Ectodermal cell (in vitro differentiated cells): ENCODE results near the gene CCKAR.

Source experiments
- H3K27ac ChIP-seq: 2 replicates; pipeline ENCODE4 v1.7.0; 2013; ENCODE audit warnings: mild to moderate bottlenecking, low read depth, low read length; ENCODE audit not compliant: insufficient read depth, poor library complexity, severe bottlenecking
- H3K27me3 ChIP-seq: 2 replicates; pipeline ENCODE4 v1.7.0; 2013; ENCODE audit warnings: mild to moderate bottlenecking, low read length; ENCODE audit not compliant: insufficient read depth, control insufficient read depth, poor library complexity, severe bottlenecking
- H3K36me3 ChIP-seq: one replicate; pipeline ENCODE4 v1.7.0; 2013; ENCODE audit warnings: low read length; ENCODE audit not compliant: control insufficient read depth, insufficient read depth
- H3K4me1 ChIP-seq: one replicate; pipeline ENCODE4 v1.7.0; 2013; ENCODE audit warnings: low read length; ENCODE audit not compliant: control insufficient read depth, insufficient read depth
- H3K4me3 ChIP-seq: 2 replicates; pipeline ENCODE4 v1.7.0; 2013; ENCODE audit warnings: low read depth, low read length, control low read depth; ENCODE audit not compliant: insufficient read depth
- H3K9me3 ChIP-seq: 2 replicates; pipeline ENCODE4 v1.7.0; 2013; ENCODE audit warnings: mild to moderate bottlenecking, low read length, moderate library complexity; ENCODE audit not compliant: control insufficient read depth
- WGBS, 2 experiments: methylation state at CpG; one replicate each; pipeline ENCODE4 v1.1.7; 2013; ENCODE audit warnings: missing lambda C conversion rate in 2 of 2; 5-methylcytosine and 5-hydroxymethylcytosine counted together

Gene CCKAR

GRCh38 chr4:26491449-26492170 lies 1.3 kb upstream of the CCKAR start:
- no peaks in the 10 kb centered on the region for H3K9me3 ChIP-seq
- H3K36me3 ChIP-seq: no peaks in the 10 kb centered on the region
- WGBS, 2 experiments: 89 to 92% methylated on average over 7 of the region's 7 CpGs
- H3K27ac ChIP-seq: no peak overlapping the region
- peaks cover 6% of the 10 kb centered on the region for H3K27me3 ChIP-seq
- no peak overlapping the region for H3K4me3 ChIP-seq
- peaks cover 11% of the 10 kb centered on the region for H3K4me1 ChIP-seq

GRCh38 chr4:26490960-26491284 lies 638 bp upstream of the CCKAR start:
- H3K4me3 ChIP-seq: no peak overlapping the region
- H3K27ac ChIP-seq: no peak overlapping the region
- peaks cover 11% of the 10 kb centered on the region for H3K4me1 ChIP-seq
- H3K9me3 ChIP-seq: no peaks in the 10 kb centered on the region
- H3K36me3 ChIP-seq: no peaks in the 10 kb centered on the region
- WGBS, 2 experiments: 94% methylated on average over 4 of the region's 4 CpGs
- H3K27me3 ChIP-seq: peaks cover 6% of the 10 kb centered on the region

GRCh38 chr4:26489101-26489985 lies 941 bp downstream of the CCKAR start:
- peaks cover 11% of the 10 kb centered on the region for H3K4me1 ChIP-seq
- no peaks in the 10 kb centered on the region for H3K9me3 ChIP-seq
- peaks cover 6% of the 10 kb centered on the region for H3K27me3 ChIP-seq
- no peak overlapping the region for H3K4me3 ChIP-seq
- 90% methylated on average over 19 of the region's 19 CpGs for WGBS, 2 experiments
- no peaks in the 10 kb centered on the region for H3K36me3 ChIP-seq
- H3K27ac ChIP-seq: no peak overlapping the region

- no peaks in the 10 kb centered on the region for H3K9me3 ChIP-seq
- peaks cover 6% of the 10 kb centered on the region for H3K27me3 ChIP-seq
- H3K27ac ChIP-seq: no peak overlapping the region
- no peak overlapping the region for H3K4me3 ChIP-seq
- no peaks in the 10 kb centered on the region for H3K36me3 ChIP-seq
- WGBS, 2 experiments: 93 to 95% methylated on average over 7 of the region's 7 CpGs
- peaks cover 11% of the 10 kb centered on the region for H3K4me1 ChIP-seq
Measured at GRCh38 chr4:26485684-26486083, 4.6 kb downstream of the CCKAR start.

- H3K27ac ChIP-seq: no peak overlapping the region
- peaks cover 6% of the 10 kb centered on the region for H3K27me3 ChIP-seq
- H3K4me1 ChIP-seq: peaks cover 2% of the 10 kb centered on the region
- H3K9me3 ChIP-seq: no peaks in the 10 kb centered on the region
- no peak overlapping the region for H3K4me3 ChIP-seq
- no peaks in the 10 kb centered on the region for H3K36me3 ChIP-seq
- 80 to 89% methylated on average over 5 of the region's 5 CpGs for WGBS, 2 experiments
Measured at GRCh38 chr4:26484516-26484915, 5.8 kb downstream of the CCKAR start.

GRCh38 chr4:26484032-26484515 lies 6.2 kb downstream of the CCKAR start:
- Histone ChIP-seq H3K27me3 (peaks cover 6% of the 10 kb centered on the region), H3K4me3 (no peak overlapping the region), H3K36me3 (no peaks in the 10 kb centered on the region), H3K4me1 (no peaks in the 10 kb centered on the region), H3K9me3 (no peaks in the 10 kb centered on the region), H3K27ac (no peak overlapping the region)
- 87 to 95% methylated on average over 2 of the region's 2 CpGs for WGBS, 2 experiments

- Histone ChIP-seq H3K9me3 (no peaks in the 10 kb centered on the region), H3K27me3 (no peaks in the 10 kb centered on the region), H3K36me3 (no peaks in the 10 kb centered on the region), H3K27ac (no peak overlapping the region), H3K4me1 (no peaks in the 10 kb centered on the region), H3K4me3 (no peak overlapping the region)
- WGBS, 2 experiments: 62 to 95% methylated on average over 2 to 3 of the region's 3 CpGs
Measured at GRCh38 chr4:26482508-26483462, 7.5 kb downstream of the CCKAR start.

- Histone ChIP-seq H3K27ac (no peak overlapping the region), H3K36me3 (no peaks in the 10 kb centered on the region), H3K4me3 (no peak overlapping the region), H3K27me3 (no peaks in the 10 kb centered on the region), H3K4me1 (no peaks in the 10 kb centered on the region), H3K9me3 (no peaks in the 10 kb centered on the region)
- 94 to 95% methylated on average over 13 of the region's 13 CpGs for WGBS, 2 experiments
Measured at GRCh38 chr4:26478330-26478729, 12.0 kb downstream of the CCKAR start.

GRCh38 chr4:26476545-26476944 lies 13.7 kb downstream of the CCKAR start:
- Histone ChIP-seq H3K36me3 (no peaks in the 10 kb centered on the region), H3K4me3 (no peak overlapping the region), H3K27ac (no peak overlapping the region), H3K4me1 (no peaks in the 10 kb centered on the region), H3K9me3 (no peaks in the 10 kb centered on the region), H3K27me3 (no peaks in the 10 kb centered on the region)
- WGBS, 2 experiments: 83 to 91% methylated on average over 5 of the region's 5 CpGs
